Duodenal mucosa (tissue), 2 donors: ENCODE data around the gene DENND11.

Source experiments
- H3K27ac ChIP-seq: one replicate; pipeline ENCODE4 v1.7.0; 2013; ENCODE audit warnings: low read depth, low read length
- H3K27me3 ChIP-seq, 2 donors: one replicate each; pipeline ENCODE4 v1.7.0; 2013; ENCODE audit warnings: low read length in 2 of 2, control low read depth in 1 of 2; ENCODE audit not compliant: insufficient read depth in 2 of 2, control insufficient read depth in 1 of 2
- H3K36me3 ChIP-seq, 2 donors: one replicate each; pipeline ENCODE4 v1.7.0; 2013; ENCODE audit warnings: low read length in 2 of 2, control low read depth in 1 of 2; ENCODE audit not compliant: insufficient read depth in 2 of 2, control insufficient read depth in 1 of 2
- H3K4me1 ChIP-seq, 2 donors: one replicate each; pipeline ENCODE4 v1.7.0; 2013; ENCODE audit warnings: low read length in 2 of 2, control low read depth in 1 of 2; ENCODE audit not compliant: insufficient read depth in 2 of 2, control insufficient read depth in 1 of 2
- H3K4me3 ChIP-seq, 2 donors: one replicate each; pipeline ENCODE4 v1.7.0; 2013; ENCODE audit warnings: low read length in 2 of 2, low read depth in 1 of 2
- H3K9ac ChIP-seq, 2 donors: one replicate each; pipeline ENCODE4 v1.7.0; 2013; ENCODE audit warnings: low read length in 2 of 2, low read depth in 1 of 2
- H3K9me3 ChIP-seq, 2 donors: one replicate each; pipeline ENCODE4 v1.7.0; 2013; ENCODE audit warnings: low read length in 2 of 2, control low read depth in 1 of 2; ENCODE audit not compliant: control insufficient read depth in 1 of 2

DENND11 gene

DNA sequence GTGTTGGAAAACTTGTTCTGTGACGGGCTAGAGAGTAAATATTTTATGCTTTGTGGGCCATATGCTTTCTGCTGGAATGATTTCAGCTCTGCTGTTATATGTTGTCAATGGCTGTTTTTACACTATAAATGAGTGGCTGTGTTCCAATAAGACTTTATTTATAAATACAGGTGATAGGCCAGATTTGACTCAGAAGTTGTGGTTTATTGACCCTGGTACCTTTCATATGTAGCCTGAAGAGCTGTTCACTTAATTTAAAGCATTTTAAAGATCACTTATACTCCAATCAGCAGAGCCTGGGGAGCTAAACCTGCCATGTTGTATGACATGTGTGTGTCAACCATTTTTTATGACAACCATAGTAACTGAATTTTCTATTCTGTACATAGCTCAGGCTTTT is 27.1 kb upstream of the DENND11 start:
- no peaks in the 10 kb centered on the region for H3K36me3 ChIP-seq
- H3K4me3 ChIP-seq, result no peak overlapping the region
- H3K27me3 ChIP-seq, result no peaks in the 10 kb centered on the region
- H3K4me1 ChIP-seq, result no peaks in the 10 kb centered on the region
- no peaks in the 10 kb centered on the region for H3K9me3 ChIP-seq
- H3K9ac ChIP-seq, result no peak overlapping the region
- no peak overlapping the region for H3K27ac ChIP-seq

DNA sequence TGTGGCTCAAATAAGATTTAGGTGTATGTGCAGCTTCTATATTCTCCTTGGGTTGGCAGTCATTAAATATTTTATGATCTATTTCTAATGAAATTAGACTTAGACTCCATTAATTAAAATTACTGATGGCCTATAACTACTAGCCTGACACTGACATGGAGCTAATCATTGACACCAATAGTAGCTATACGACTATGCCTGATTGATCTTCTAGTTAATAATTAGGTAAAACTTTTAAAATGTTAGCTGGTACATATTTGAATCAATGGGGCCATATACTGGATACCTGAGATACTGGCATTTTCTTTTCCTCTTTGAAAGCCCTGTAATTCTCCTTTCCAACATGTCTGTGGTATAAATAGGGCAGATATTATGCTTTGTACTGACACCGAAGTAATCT is 20.6 kb upstream of the DENND11 start:
- H3K27me3 ChIP-seq, result no peaks in the 10 kb centered on the region
- H3K4me1 ChIP-seq, result no peaks in the 10 kb centered on the region
- no peak overlapping the region for H3K4me3 ChIP-seq
- H3K36me3 ChIP-seq, result no peaks in the 10 kb centered on the region
- H3K9me3 ChIP-seq, result no peaks in the 10 kb centered on the region
- no peak overlapping the region for H3K27ac ChIP-seq
- no peak overlapping the region for H3K9ac ChIP-seq

DNA sequence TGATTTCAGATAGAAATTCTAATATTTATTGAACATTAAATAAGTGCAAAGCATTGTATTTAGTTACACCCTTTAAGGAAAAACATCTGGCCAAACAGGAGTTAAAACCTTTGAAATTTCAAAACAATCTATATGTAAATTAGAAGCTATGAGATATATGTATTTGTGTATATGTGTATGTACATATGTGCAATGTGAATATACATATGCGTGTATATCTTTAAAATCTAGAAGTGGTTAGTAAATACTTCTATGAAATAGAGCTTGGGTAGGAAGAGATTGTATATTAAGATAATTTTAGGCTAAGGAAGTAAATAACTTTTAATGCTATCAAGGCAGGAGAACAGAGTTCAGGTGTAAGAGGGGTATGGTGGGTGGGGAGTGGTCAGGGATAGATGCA is 15.5 kb upstream of the DENND11 start:
- no peaks in the 10 kb centered on the region for H3K27me3 ChIP-seq
- H3K9ac ChIP-seq, result no peak overlapping the region
- no peaks in the 10 kb centered on the region for H3K4me1 ChIP-seq
- H3K4me3 ChIP-seq, result no peak overlapping the region
- no peaks in the 10 kb centered on the region for H3K36me3 ChIP-seq
- no peak overlapping the region for H3K27ac ChIP-seq
- no peaks in the 10 kb centered on the region for H3K9me3 ChIP-seq

DNA sequence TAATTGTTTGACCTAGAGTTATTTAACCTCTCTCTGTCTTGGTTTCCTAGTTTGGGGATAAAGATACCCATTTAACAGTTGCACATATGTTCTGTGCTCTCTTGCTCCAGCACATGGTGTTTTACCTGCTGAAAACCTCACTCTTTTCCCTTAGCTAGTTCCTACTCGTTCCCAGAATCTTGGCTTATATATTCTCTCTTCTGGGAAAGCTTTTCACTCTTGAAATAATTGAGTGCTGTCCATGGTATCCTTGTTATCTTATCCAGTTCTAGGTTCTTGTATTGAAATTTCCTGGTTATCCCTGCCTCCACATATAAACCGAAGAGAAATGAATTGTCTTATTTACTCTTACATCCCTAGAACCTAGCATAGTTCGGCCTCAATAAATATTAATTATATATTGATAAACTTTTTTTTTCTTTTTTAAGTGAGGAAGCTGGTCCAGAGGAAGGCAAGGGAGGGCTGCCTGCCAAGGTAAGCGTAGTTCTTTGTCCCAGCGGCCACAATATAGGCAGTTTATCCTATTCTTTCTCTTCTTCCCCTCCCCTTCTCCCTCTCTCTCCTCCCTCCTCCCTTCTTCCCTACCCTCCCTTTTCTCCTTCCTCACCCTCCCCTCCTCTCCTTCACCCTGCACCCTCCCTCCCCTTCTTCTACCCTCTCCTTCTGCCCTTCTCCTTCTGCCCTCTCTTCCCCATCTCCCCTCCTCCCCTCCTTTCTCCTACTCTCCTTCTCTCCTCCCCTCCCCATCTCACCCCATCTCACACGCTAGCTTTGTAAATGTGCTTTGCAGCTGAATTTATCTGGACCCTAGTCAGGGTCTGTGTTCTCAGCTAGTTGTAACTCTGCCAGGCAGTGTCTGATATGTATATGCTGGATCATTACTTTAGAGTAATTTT is 14.1 kb upstream of the DENND11 start:
- no peaks in the 10 kb centered on the region for H3K9me3 ChIP-seq
- no peaks in the 10 kb centered on the region for H3K27me3 ChIP-seq

DNA sequence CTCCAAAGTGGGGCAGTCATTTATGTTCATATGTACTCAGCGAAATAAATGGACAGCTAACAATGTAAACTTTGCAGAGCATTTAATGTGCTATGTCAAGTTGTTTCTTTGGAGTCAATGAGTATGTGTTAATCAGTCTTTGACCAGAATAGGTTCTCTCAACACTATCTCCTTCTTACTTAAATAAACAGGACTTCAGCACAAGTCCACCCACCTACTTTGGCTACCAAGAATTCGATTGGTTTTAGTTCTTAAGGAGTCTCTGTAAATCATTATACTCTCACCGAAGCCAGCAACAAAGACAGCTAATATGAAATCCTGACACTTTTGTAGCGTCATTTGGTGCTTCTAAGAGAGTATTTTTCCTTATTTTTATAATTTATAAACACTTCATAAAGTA is 13.1 kb upstream of the DENND11 start:
- no peaks in the 10 kb centered on the region for H3K36me3 ChIP-seq
- no peaks in the 10 kb centered on the region for H3K4me1 ChIP-seq
- H3K27ac ChIP-seq, result no peak overlapping the region
- H3K4me3 ChIP-seq, result no peak overlapping the region
- H3K9me3 ChIP-seq, result no peaks in the 10 kb centered on the region
- no peaks in the 10 kb centered on the region for H3K27me3 ChIP-seq
- no peak overlapping the region for H3K9ac ChIP-seq

More for the DNA sequence above, 14.1 kb upstream of the DENND11 start:
- Histone ChIP-seq H3K27ac (no peak overlapping the region), H3K4me1 (no peaks in the 10 kb centered on the region), H3K4me3 (no peak overlapping the region), H3K36me3 (no peaks in the 10 kb centered on the region), H3K9ac (no peak overlapping the region)

DNA sequence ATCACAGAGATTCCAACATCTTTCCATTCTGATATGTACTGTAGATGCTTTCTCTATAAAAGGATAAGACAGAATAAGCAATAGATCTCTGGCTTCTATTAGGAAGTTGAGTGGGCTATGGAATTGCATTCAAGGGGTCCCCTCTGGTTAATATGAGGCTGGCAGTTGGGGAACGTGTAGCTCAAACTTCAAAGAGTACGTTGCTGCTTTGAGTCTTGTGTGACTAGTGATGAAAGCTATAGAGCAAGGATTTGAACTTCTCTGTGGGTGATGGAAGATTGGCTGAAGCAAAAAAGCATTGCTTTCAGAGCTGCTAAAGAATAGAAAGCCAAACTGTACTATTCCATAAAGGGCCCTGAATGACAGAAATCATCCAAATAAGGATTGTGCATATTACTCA is 12.6 kb upstream of the DENND11 start:
- Histone ChIP-seq H3K27ac (no peak overlapping the region), H3K27me3 (no peaks in the 10 kb centered on the region), H3K36me3 (no peaks in the 10 kb centered on the region), H3K9ac (no peak overlapping the region), H3K4me1 (no peaks in the 10 kb centered on the region), H3K9me3 (no peaks in the 10 kb centered on the region), H3K4me3 (no peak overlapping the region)

DNA sequence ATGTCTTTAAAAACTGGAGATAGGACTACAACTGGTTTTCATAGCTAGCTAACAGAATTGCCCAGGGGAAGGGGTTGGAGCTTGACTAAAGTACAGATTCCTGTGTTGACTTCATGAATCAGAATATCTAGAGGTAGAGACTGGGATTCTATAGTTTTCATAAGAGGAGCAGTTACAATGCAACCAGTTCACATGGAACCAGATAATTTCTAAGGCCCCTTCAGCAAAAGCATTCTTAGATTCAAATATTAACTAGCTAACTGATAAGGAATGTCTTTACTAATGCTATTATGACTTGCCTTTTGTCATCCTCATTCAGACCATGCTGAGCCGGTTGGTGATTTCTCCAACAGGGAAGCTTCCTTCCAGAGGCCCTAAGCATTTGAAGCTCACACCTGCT is 11.9 kb upstream of the DENND11 start:
- H3K9me3 ChIP-seq, result no peaks in the 10 kb centered on the region
- no peaks in the 10 kb centered on the region for H3K36me3 ChIP-seq
- no peak overlapping the region for H3K27ac ChIP-seq
- H3K4me3 ChIP-seq, result no peak overlapping the region
- H3K9ac ChIP-seq, result no peak overlapping the region
- no peaks in the 10 kb centered on the region for H3K4me1 ChIP-seq
- no peaks in the 10 kb centered on the region for H3K27me3 ChIP-seq

DNA sequence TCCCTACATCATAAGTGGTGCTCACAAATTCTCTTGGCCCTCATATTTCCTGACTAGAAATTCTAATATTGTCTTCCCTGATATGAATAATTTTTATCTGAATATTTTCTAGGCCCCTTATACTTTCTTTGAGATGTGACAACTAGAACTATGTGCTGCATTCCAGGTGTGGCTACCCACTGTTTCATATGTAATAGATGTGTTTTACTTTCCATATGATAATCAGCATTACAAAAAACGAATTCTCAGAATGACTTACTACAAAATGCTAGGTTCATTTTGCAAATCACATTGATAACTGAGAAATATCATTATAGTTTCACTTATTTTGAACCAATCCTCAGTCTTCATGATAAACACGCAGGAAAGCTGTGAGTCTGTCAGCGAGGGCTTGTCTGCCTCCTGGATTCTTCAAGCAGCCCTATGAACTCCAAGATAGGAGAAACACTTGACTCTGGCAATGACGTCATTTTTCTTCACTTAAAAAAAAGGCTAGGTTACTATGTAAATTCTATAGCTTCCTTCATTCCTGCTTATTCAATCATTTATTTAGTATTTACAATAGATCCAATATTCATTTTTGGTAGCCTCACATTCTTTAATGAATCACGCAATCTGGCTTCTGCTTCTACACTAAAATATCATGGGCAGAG is 10.8 kb upstream of the DENND11 start:
- H3K36me3 ChIP-seq, result no peaks in the 10 kb centered on the region

DNA sequence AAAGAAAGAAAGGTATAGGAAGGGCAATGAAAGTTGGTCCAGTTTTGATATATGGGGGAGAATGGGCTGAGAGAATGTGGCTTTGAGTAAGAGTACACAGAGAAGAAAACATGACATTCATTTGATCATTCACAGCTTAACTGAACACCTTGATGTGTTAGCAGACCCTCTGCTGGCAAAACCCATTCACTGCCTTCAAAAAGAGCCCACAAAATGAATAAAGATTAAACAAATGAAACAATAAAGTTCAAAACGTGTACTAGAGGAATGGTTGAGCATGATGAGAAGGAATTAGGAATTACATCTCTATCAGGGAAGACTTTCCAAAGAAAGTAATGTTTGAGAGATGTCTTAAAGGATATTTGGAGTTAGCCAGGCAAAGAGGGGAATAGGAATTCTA is 8.3 kb upstream of the DENND11 start:
- Histone ChIP-seq H3K9ac (no peak overlapping the region), H3K27me3 (no peaks in the 10 kb centered on the region), H3K4me3 (no peak overlapping the region), H3K27ac (no peak overlapping the region), H3K36me3 (no peaks in the 10 kb centered on the region), H3K4me1 (peaks cover 5 to 11% of the 10 kb centered on the region in 2 donors), H3K9me3 (no peaks in the 10 kb centered on the region)

More for the DNA sequence above, 10.8 kb upstream of the DENND11 start:
- Histone ChIP-seq H3K4me1 (no peaks in the 10 kb centered on the region), H3K4me3 (no peak overlapping the region), H3K9ac (no peak overlapping the region), H3K9me3 (no peaks in the 10 kb centered on the region), H3K27me3 (no peaks in the 10 kb centered on the region), H3K27ac (no peak overlapping the region)

DNA sequence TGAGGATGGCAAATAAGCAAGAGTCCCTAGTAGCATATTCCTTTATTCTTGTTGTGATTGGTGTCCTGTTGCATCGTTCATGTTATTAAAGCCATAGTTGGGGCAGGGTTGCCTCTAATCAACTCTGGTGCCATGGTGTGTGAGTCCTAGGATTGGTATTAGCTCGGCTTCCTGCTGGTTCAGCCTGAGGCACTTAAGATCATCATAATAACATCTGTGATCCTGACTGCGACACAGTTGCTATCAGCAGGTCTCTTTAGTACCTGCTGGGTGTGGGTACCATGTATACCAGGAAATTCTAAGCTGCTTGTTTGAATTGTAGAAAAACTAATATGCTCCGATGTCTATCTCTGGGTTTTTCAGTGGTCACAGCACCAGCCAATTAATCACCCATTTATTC is 7.8 kb upstream of the DENND11 start:
- H3K27ac ChIP-seq, result no peak overlapping the region
- H3K27me3 ChIP-seq, result no peaks in the 10 kb centered on the region
- no peaks in the 10 kb centered on the region for H3K36me3 ChIP-seq
- no peak overlapping the region for H3K9ac ChIP-seq
- peaks cover 5 to 11% of the 10 kb centered on the region in 2 donors for H3K4me1 ChIP-seq
- H3K4me3 ChIP-seq, result no peak overlapping the region
- H3K9me3 ChIP-seq, result no peaks in the 10 kb centered on the region
